Measurements from ENCODE around the gene KIDINS220.

GRCh38 chr2:8850845-8851487 is 13.6 kb upstream of the KIDINS220 start:
- no peak for TF ChIP-seq POLR2A (IDR thresholded peaks at IDR 0.05; ENCODE audit: low read length)
- TF ChIP-seq MAX (IDR thresholded peaks at IDR 0.05): no peak
- no peak for TF ChIP-seq HES2 (IDR thresholded peaks at IDR 0.05)
- TF ChIP-seq, protein P1, sequence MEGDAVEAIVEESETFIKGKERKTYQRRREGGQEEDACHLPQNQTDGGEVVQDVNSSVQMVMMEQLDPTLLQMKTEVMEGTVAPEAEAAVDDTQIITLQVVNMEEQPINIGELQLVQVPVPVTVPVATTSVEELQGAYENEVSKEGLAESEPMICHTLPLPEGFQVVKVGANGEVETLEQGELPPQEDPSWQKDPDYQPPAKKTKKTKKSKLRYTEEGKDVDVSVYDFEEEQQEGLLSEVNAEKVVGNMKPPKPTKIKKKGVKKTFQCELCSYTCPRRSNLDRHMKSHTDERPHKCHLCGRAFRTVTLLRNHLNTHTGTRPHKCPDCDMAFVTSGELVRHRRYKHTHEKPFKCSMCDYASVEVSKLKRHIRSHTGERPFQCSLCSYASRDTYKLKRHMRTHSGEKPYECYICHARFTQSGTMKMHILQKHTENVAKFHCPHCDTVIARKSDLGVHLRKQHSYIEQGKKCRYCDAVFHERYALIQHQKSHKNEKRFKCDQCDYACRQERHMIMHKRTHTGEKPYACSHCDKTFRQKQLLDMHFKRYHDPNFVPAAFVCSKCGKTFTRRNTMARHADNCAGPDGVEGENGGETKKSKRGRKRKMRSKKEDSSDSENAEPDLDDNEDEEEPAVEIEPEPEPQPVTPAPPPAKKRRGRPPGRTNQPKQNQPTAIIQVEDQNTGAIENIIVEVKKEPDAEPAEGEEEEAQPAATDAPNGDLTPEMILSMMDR (IDR thresholded peaks at IDR 0.05): no peak
- TF ChIP-seq REST (IDR thresholded peaks at IDR 0.05): no peak
- TF ChIP-seq KDM5A (IDR thresholded peaks at IDR 0.05): no peak
- TF ChIP-seq, protein P2, sequence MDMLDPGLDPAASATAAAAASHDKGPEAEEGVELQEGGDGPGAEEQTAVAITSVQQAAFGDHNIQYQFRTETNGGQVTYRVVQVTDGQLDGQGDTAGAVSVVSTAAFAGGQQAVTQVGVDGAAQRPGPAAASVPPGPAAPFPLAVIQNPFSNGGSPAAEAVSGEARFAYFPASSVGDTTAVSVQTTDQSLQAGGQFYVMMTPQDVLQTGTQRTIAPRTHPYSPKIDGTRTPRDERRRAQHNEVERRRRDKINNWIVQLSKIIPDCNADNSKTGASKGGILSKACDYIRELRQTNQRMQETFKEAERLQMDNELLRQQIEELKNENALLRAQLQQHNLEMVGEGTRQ (IDR thresholded peaks at IDR 0.05): no peak
- no peak for TF ChIP-seq CEBPB (IDR thresholded peaks at IDR 0.05)
